ENCODE measurements around the gene GTPBP1.

- TF ChIP-seq, protein P1, sequence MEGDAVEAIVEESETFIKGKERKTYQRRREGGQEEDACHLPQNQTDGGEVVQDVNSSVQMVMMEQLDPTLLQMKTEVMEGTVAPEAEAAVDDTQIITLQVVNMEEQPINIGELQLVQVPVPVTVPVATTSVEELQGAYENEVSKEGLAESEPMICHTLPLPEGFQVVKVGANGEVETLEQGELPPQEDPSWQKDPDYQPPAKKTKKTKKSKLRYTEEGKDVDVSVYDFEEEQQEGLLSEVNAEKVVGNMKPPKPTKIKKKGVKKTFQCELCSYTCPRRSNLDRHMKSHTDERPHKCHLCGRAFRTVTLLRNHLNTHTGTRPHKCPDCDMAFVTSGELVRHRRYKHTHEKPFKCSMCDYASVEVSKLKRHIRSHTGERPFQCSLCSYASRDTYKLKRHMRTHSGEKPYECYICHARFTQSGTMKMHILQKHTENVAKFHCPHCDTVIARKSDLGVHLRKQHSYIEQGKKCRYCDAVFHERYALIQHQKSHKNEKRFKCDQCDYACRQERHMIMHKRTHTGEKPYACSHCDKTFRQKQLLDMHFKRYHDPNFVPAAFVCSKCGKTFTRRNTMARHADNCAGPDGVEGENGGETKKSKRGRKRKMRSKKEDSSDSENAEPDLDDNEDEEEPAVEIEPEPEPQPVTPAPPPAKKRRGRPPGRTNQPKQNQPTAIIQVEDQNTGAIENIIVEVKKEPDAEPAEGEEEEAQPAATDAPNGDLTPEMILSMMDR (IDR thresholded peaks at IDR 0.05; ENCODE audit: low read depth, low read length) = no peak
- no peak for TF ChIP-seq POLR2A (IDR thresholded peaks at IDR 0.05; ENCODE audit: extremely low read depth, insufficient read length)
Measured at GRCh38 chr22:38759005-38759404, 53.3 kb downstream of the GTPBP1 start.

All from NB4 (cell line).